Measurements from ENCODE around the gene TEX54.

Gene TEX54

DNA sequence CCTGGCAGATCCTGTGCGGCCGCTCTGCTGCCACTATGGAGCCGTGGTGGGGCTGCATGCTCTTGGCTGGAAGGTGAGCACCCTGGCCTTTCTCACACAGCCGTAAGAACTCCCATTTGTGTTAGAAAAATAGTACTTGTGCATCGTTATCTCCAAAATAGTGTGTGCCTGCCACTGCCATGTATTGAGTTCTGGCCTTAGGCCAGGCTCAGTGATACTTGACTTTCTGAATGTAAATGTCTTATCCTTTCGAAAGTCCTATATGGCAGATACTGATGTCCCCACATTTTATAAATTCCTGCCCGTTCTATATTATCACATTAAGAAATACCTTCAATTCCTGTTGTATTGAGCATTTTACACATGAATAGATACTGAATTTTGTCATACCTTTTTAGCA lies 49.9 kb downstream of the TEX54 start:
- no peak for DNase-seq

Data from SHP77 (cell line).